ENCODE results near the gene ARID3C.
A peak's percentile ranks its signal among the peaks of the same experiment; 100 is the strongest.

ARID3C gene

GRCh38 chr9:34615132-34615531 lies 13.7 kb downstream of the ARID3C start:
- TF ChIP-seq CTCF (IDR thresholded peaks at IDR 0.05; ENCODE audit: low read depth, low read length, missing control alignments) = no peak
- H3K4me3 ChIP-seq (replicated peaks; ENCODE audit: low read depth, low read length) = no peak overlapping the region
- no peak for DNase-seq (ENCODE audit: extremely low read depth, low read depth)

GRCh38 chr9:34612788-34613390 lies 16.0 kb downstream of the ARID3C start:
- peak; percentile 63 for DNase-seq (ENCODE audit: extremely low read depth, low read depth)
- TF ChIP-seq CTCF (IDR thresholded peaks at IDR 0.05; ENCODE audit: low read depth, low read length, missing control alignments) = peak; percentile 92
- H3K4me3 ChIP-seq (replicated peaks; ENCODE audit: low read depth, low read length) = peak overlapping the region; percentile 96

- peak; percentile 40 for DNase-seq (ENCODE audit: extremely low read depth, low read depth)
- H3K4me3 ChIP-seq (replicated peaks; ENCODE audit: low read depth, low read length) = peak within 1 kb of the TSS; percentile 96
- TF ChIP-seq CTCF (IDR thresholded peaks at IDR 0.05; ENCODE audit: low read depth, low read length, missing control alignments) = no peak
Measured at GRCh38 chr9:34611811-34612787, 16.8 kb downstream of the ARID3C start, which contains the start of gene RPP25L. TSS of gene RPP25L (minus strand) at chr9:34612097. CDS start at chr9:34611296, 801 bp downstream.

- H3K4me3 ChIP-seq (replicated peaks; ENCODE audit: low read depth, low read length) = peak overlapping the region; percentile 96
- no peak for TF ChIP-seq CTCF (IDR thresholded peaks at IDR 0.05; ENCODE audit: low read depth, low read length, missing control alignments)
- DNase-seq (ENCODE audit: extremely low read depth, low read depth) = no peak
Measured at GRCh38 chr9:34611251-34611810, 17.5 kb downstream of the ARID3C start.

- TF ChIP-seq CTCF (IDR thresholded peaks at IDR 0.05; ENCODE audit: low read depth, low read length, missing control alignments) = no peak
- H3K4me3 ChIP-seq (replicated peaks; ENCODE audit: low read depth, low read length) = peak overlapping the region; percentile 96
- no peak for DNase-seq (ENCODE audit: extremely low read depth, low read depth)
Measured at GRCh38 chr9:34610434-34611206, 18.2 kb downstream of the ARID3C start.

- H3K4me3 ChIP-seq (replicated peaks; ENCODE audit: low read depth, low read length) = no peak overlapping the region
- DNase-seq (ENCODE audit: extremely low read depth, low read depth) = no peak
- no peak for TF ChIP-seq CTCF (IDR thresholded peaks at IDR 0.05; ENCODE audit: low read depth, low read length, missing control alignments)
Measured at GRCh38 chr9:34607331-34607730, 21.5 kb downstream of the ARID3C start.

Data from HFF-Myc (cell line).